GM19193 (cell line): ENCODE measurements around the gene LRIG1.

Source experiments
- POLR2A ChIP-seq: IDR thresholded peaks from 4 replicates; pipeline ENCODE4 v1.6.1; 2011; ENCODE audit not compliant: insufficient read depth, insufficient read length; ENCODE audit errors: extremely low read depth

LRIG1 gene

DNA sequence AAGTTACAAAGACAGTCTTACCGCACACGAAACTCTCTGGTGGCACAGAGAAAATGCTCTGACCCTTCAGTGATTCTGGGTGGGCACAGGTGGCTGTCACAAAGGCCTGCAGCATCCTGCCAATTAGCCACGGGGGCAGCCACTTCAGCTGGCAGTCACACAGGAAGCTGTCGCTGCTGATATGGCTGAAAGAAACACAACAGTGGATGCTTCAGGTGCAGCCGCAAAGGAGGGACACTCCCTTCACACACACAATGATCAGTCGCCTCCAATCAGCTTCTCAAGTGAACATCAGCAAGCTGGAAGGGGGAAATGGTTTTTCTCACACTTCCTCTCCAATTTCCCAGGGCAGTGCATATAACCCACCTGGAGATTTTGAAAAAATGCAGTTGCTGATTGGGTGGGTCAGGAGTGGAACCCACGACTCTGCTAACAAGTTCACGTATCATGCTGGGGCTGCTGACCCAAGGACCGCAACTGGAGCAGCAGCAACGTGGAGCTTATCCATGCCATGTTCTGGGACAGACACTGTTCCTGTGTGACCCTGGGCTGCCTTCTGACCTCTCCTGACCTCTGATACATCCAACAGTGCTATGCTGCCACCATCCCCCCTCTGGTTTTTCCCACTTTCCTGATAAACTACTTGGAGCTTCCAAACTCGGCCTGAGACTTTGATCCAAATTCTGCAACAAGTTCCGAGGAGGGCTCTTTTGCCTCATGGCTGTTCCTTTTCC, 106.6 kb downstream of the LRIG1 start:
- TF ChIP-seq POLR2A, result peak; percentile 35

- TF ChIP-seq POLR2A, result no peak
Measured at GRCh38 chr3:66393333-66394005, 107.4 kb downstream of the LRIG1 start.

GRCh38 chr3:66392966-66393332, 107.9 kb downstream of the LRIG1 start:
- TF ChIP-seq POLR2A, result no peak

DNA sequence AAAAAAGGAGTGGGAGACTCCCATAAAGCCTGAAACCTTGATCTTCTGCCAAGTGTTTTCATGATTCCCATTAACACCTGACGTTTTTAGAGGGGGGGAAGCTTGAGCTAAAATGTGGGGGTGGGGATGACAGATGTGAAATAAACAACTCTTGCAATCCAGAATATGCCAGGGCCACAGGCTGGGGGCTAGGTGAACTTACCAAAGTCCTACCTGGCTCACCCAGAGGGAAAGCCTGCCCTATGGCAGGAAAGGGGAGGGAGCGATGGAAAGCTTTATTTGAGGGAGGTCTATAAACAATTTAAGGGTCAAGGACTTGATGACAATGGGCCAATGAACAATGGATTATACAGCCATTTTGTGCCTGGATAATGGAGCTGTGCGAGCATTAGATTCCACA, 108.3 kb downstream of the LRIG1 start:
- no peak for TF ChIP-seq POLR2A

DNA sequence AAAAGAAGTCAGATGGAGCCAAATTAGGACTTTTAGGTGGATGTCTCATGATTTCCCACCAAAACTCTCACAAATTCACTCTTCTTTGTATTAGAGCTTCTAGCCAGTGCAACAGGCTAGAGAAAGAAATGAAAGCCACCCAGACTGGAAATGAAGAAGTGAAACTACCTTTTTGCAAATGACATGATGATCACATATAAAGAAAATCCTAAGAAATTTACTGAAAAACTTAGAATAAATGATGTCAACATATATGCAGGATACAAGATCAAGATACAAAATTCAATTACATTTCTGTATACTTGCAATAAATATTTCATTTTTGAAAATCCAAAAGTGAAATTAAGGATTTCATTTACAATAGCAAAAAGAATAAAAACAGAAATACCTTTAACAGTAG, 110.8 kb downstream of the LRIG1 start:
- TF ChIP-seq POLR2A, result no peak

DNA sequence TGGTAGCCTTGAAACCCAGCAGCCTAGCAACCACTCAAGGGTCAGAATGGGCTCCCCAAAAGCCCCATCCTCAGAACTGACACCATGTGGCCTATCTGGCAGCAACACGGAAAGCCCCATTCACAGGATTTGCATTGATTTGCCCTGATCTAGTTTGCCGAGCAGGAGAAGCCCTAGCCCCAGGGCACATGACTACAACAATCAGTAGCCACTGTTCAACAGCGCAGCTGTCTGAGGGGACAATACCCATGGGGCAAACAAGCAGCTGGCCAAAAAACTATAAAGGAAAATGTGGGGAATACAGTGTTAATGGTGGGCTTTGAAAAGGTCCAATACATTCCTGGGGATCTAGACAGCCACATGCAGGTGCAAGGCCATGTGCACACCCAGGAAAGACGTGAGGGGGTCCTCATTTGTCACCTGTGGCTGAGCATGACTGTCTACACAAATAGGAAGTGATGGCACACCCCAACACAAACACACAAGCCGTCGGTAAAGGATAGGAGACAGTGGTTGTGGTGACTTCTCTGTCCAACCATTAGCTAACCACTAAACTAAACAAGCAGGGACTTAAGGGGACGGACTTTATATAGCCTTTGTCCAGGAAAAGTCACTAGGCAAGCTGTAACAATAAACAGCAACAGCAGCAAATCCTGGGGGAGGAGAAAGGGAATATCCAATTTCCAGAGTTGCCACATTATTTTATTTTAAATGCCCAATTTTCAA, 113.7 kb downstream of the LRIG1 start:
- no peak for TF ChIP-seq POLR2A

GRCh38 chr3:66386011-66386924, 114.6 kb downstream of the LRIG1 start:
- TF ChIP-seq POLR2A, result no peak

- TF ChIP-seq POLR2A, result no peak
Measured at GRCh38 chr3:66385066-66385465, 115.8 kb downstream of the LRIG1 start.

DNA sequence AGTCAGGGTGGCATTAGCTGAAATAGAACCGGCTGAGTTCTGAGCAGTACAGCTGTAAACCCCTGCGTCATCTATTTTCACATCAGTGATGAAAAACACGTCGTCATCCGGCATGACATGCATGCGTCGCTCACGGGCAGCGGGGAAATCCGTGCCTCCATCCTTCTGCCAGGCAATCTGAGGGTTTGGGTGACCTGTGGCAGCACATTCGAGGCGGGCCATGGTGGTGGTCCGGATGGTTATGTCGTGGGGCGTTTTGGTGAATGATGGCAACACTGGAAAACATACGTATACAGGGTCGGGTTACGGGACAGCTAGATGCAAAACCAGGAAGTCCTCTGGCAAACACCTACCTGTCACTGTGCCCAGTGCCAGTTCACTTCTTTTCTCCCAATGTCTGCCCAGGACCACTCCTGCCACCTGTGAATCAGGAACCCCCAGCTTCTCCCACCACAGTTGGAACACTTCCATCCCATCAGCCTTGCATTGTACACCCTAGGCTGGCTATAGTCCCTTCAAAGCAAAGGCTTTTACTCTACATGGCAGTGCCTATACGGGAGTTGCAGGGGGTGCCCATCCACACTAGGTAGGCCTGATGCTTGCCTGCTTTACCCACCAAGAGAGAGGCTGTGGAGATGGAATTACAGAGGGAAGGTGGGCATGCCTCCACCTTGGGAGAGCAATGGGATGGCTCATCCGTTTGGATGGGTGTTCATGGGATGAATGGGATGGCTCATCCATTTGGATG, 116.7 kb downstream of the LRIG1 start:
- TF ChIP-seq POLR2A, result no peak

- TF ChIP-seq POLR2A, result no peak
Measured at GRCh38 chr3:66383023-66383422, 117.8 kb downstream of the LRIG1 start.

- TF ChIP-seq POLR2A, result no peak
Measured at GRCh38 chr3:66382142-66382541, 118.7 kb downstream of the LRIG1 start.

- no peak for TF ChIP-seq POLR2A
Measured at GRCh38 chr3:66381626-66382025, 119.2 kb downstream of the LRIG1 start.

DNA sequence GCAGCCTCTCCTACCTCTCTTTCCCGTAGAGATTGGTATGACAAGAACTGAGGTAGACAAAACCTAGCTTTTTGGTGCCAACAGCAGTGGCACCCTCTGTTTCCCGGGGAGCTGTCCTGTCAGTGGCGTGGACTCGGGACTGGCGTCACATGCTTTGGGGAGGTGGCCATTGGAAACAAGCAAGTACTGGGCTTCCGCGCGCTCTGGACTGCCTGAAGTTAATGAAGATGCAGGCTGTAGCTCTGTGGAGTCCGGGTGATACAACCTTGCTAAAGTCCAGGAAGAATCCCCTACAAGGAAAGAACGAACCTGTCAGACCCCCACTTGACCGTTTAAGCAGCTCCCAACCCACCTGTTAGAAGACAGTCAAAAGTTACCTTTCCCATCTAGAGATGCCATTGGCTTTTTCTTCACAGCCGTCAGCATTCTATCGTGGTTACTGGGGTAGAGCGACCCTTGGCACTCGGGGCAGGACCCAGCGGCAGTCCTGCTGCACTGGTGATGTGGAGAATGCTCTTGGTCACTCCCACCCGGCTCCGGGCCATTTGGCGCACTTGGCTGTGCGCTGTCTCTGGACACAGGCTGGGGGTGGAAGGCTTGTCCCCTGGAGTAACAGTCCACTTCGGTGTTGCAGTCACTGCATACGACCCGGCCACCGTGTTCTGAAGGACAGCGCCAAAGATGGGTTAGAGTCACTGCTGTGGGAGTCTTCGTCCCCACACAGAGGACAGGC, 120.5 kb downstream of the LRIG1 start:
- TF ChIP-seq POLR2A, result no peak
